ENCODE results near the gene LDLRAD3. TPM values are rescaled to one million over a fixed set of nuclear protein-coding genes. Genes with fewer than 3 reads are reported as not detected.

LDLRAD3 gene
- total and polyA plus RNA-seq, 11 donors: 1.1 to 7.7 (median 2.6) TPM

- Histone ChIP-seq H3K9me3 (no peaks in the 10 kb centered on the region), H3K27me3 (peaks cover 0 to 7% (median 0%) of the 10 kb centered on the region in 9 donors), H3K36me3 (no peaks in the 10 kb centered on the region), H3K4me3 (no peak overlapping the region), H3K4me1 (peaks cover 0 to 13% (median 0%) of the 10 kb centered on the region in 12 donors), H3K27ac (no peak overlapping the region)
- DNase-seq: no peak
- no peak for ATAC-seq
- intact Hi-C loops (cut with DNase I): loop anchor here in 1 of 10 donors (10.0 kb wide), 1 partner anchor 64 kb away; no protein-coding TSS in a partner anchor
- 90 to 99% (median 97%) methylated on average over 2 of the region's 2 CpGs for WGBS, 4 donors
- TF ChIP-seq, protein P1, sequence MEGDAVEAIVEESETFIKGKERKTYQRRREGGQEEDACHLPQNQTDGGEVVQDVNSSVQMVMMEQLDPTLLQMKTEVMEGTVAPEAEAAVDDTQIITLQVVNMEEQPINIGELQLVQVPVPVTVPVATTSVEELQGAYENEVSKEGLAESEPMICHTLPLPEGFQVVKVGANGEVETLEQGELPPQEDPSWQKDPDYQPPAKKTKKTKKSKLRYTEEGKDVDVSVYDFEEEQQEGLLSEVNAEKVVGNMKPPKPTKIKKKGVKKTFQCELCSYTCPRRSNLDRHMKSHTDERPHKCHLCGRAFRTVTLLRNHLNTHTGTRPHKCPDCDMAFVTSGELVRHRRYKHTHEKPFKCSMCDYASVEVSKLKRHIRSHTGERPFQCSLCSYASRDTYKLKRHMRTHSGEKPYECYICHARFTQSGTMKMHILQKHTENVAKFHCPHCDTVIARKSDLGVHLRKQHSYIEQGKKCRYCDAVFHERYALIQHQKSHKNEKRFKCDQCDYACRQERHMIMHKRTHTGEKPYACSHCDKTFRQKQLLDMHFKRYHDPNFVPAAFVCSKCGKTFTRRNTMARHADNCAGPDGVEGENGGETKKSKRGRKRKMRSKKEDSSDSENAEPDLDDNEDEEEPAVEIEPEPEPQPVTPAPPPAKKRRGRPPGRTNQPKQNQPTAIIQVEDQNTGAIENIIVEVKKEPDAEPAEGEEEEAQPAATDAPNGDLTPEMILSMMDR (IDR thresholded peaks at IDR 0.05): no peak
- TF ChIP-seq POLR2A (IDR thresholded peaks at IDR 0.05): no peak
Measured at GRCh38 chr11:35918716-35919115, 25.1 kb upstream of the LDLRAD3 start.

- 73 to 91% (median 77%) methylated on average over 3 of the region's 3 CpGs for WGBS, 4 donors
- H3K4me3 ChIP-seq: no peak overlapping the region
- intact Hi-C loops (cut with DNase I): loop anchor here in 1 of 10 donors (10.0 kb wide), 1 partner anchor 64 kb away; no protein-coding TSS in a partner anchor
- H3K27ac ChIP-seq: no peak overlapping the region
- peaks cover 0 to 15% (median 0%) of the 10 kb centered on the region in 12 donors for H3K4me1 ChIP-seq
- no peaks in the 10 kb centered on the region for H3K36me3 ChIP-seq
- TF ChIP-seq, protein P1 (IDR thresholded peaks at IDR 0.05): no peak
- TF ChIP-seq POLR2A (IDR thresholded peaks at IDR 0.05): no peak
- no peaks in the 10 kb centered on the region for H3K9me3 ChIP-seq
- no peak for ATAC-seq
- no peak for DNase-seq
- H3K27me3 ChIP-seq: peaks cover 0 to 7% (median 0%) of the 10 kb centered on the region in 9 donors
Measured at GRCh38 chr11:35919244-35919643, 24.6 kb upstream of the LDLRAD3 start.

GRCh38 chr11:35923452-35923851 is 20.4 kb upstream of the LDLRAD3 start:
- Histone ChIP-seq H3K27ac (no peak overlapping the region), H3K36me3 (no peaks in the 10 kb centered on the region), H3K4me3 (no peak overlapping the region), H3K27me3 (peaks cover 0 to 4% (median 0%) of the 10 kb centered on the region in 9 donors), H3K4me1 (peaks cover 0 to 23% (median 0%) of the 10 kb centered on the region in 12 donors), H3K9me3 (no peaks in the 10 kb centered on the region)
- 26 to 42% (median 37%) methylated on average over 4 of the region's 4 CpGs for WGBS, 4 donors
- TF ChIP-seq, protein P1 (IDR thresholded peaks at IDR 0.05): no peak
- no peak for TF ChIP-seq POLR2A (IDR thresholded peaks at IDR 0.05)
- intact Hi-C loops (cut with DNase I): no loop called here
- DNase-seq: no peak
- no peak for ATAC-seq

DNA sequence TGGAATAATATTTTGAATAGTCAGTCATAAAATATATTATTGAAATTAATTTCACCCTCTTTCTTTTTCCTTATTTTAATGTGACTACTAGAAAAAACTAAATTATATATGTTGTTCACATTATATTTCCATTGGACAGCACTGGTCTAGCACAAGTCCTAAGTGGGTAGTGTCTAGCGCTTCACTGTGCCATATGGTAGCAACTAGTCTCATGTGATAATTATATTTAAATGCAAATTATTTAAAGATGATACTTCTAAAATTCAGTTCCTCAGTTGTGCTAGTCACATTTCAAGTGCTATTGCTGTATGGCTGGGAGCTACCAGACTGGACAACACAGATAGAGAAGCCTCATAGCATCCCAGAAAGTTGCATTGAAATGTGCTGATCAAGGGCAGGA is 19.1 kb upstream of the LDLRAD3 start:
- Histone ChIP-seq H3K9me3 (no peaks in the 10 kb centered on the region), H3K27me3 (no peaks in the 10 kb centered on the region), H3K36me3 (no peaks in the 10 kb centered on the region), H3K4me3 (no peak overlapping the region), H3K27ac (no peak overlapping the region), H3K4me1 (peaks cover 0 to 19% (median 0%) of the 10 kb centered on the region in 12 donors)
- no peak for TF ChIP-seq POLR2A (IDR thresholded peaks at IDR 0.05)
- TF ChIP-seq, protein P1 (IDR thresholded peaks at IDR 0.05): no peak
- intact Hi-C loops (cut with DNase I): no loop called here
- DNase-seq: no peak
- WGBS, 4 donors: 88 to 98% (median 98%) methylated on average over 1 of the region's 1 CpG
- no peak for ATAC-seq
